Smooth muscle cell (in vitro differentiated cells): ENCODE results near the gene CCNI. TPM values are rescaled to one million over a fixed set of nuclear protein-coding genes. Genes with fewer than 3 reads are reported as not detected.

Experiments used
- DNase-seq: peaks from one replicate; lab custom pipeline; 2025; ENCODE audit not compliant: unreplicated experiment; lab: John Stamatoyannopoulos, UW
- H2AFZ ChIP-seq: fragments of 200-600 bp; sonication (generic); 2 replicates; pipeline ENCODE4 v1.6.0; 2016; ENCODE audit warnings: antibody characterized with exemption, low read depth, mild to moderate bottlenecking
- H3F3A ChIP-seq: fragments of 200-600 bp; sonication (generic); 2 replicates; pipeline ENCODE4 v1.6.0; 2017; ENCODE audit warnings: antibody characterized with exemption, low read depth
- H3K27ac ChIP-seq: fragments of 200-600 bp; sonication (generic); 2 replicates; pipeline ENCODE4 v1.5.1; 2016; ENCODE audit warnings: low read depth, mild to moderate bottlenecking
- H3K27me3 ChIP-seq: fragments of 200-600 bp; sonication (generic); 2 replicates; pipeline ENCODE4 v1.6.1; 2016; ENCODE audit warnings: low read depth, mild to moderate bottlenecking
- H3K36me3 ChIP-seq: fragments of 200-600 bp; sonication (generic); 2 replicates; pipeline ENCODE4 v1.5.1; 2016; ENCODE audit warnings: low read depth
- H3K4me1 ChIP-seq: fragments of 200-600 bp; sonication (generic); 2 replicates; pipeline ENCODE4 v1.5.1; 2016; ENCODE audit warnings: low read depth
- H3K4me2 ChIP-seq: fragments of 200-600 bp; sonication (generic); 2 replicates; pipeline ENCODE4 v1.6.0; 2016; ENCODE audit warnings: mild to moderate bottlenecking
- H3K4me3 ChIP-seq: fragments of 200-600 bp; sonication (generic); 2 replicates; pipeline ENCODE4 v1.5.1; 2016; ENCODE audit warnings: mild to moderate bottlenecking
- H3K79me2 ChIP-seq: fragments of 200-600 bp; sonication (generic); 2 replicates; pipeline ENCODE4 v1.6.0; 2016; ENCODE audit warnings: low read depth, mild to moderate bottlenecking
- H3K9ac ChIP-seq: fragments of 200-600 bp; sonication (generic); 2 replicates; pipeline ENCODE4 v1.6.0; 2016; ENCODE audit warnings: low read depth
- H3K9me3 ChIP-seq: fragments of 200-600 bp; sonication (generic); replicated peaks from 2 replicates; pipeline ENCODE4 v1.5.1; 2016; ENCODE audit warnings: low read depth
- H4K20me1 ChIP-seq: fragments of 200-600 bp; sonication (generic); 2 replicates; pipeline ENCODE4 v1.6.0; 2016; ENCODE audit warnings: low read depth
- CTCF ChIP-seq: fragments of 200-600 bp; sonication (generic); IDR thresholded peaks from 2 replicates; pipeline ENCODE4 v1.5.1; 2017; ENCODE audit warnings: borderline replicate concordance, mild to moderate bottlenecking, antibody characterized with exemption; ENCODE audit not compliant: insufficient read depth, poor library complexity, severe bottlenecking
- WGBS: methylation state at CpG from one replicate; pipeline ENCODE4 v1.1.7; 2016; ENCODE audit warnings: low lambda C conversion rate; 5-methylcytosine and 5-hydroxymethylcytosine counted together
- polyA plus RNA-seq: library from polyadenylated mRNA; unstranded; fragments of >200 nt; fragmentation: Nextera tagmentation; extraction: Ambion mirVana; gene quantifications from 2 replicates; pipeline ENCODE4 v1.2.1, GENCODE V29; 2016
- total RNA-seq: library from RNA; depleted of rRNA; stranded (reverse); fragments of >200 nt; gene quantifications from 2 replicates; pipeline ENCODE4 v1.2.3, GENCODE V29; 2014

The CCNI gene, protein sequence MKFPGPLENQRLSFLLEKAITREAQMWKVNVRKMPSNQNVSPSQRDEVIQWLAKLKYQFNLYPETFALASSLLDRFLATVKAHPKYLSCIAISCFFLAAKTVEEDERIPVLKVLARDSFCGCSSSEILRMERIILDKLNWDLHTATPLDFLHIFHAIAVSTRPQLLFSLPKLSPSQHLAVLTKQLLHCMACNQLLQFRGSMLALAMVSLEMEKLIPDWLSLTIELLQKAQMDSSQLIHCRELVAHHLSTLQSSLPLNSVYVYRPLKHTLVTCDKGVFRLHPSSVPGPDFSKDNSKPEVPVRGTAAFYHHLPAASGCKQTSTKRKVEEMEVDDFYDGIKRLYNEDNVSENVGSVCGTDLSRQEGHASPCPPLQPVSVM
- 222 and 245 TPM in 2 replicates for total RNA-seq
- 205 and 230 TPM in 2 replicates for polyA plus RNA-seq

GRCh38 chr4:77075869-77076799, at the start of gene CCNI:
CCNI (minus strand) TSS chr4:77075989; CDS start chr4:77066362, 9,627 bp downstream.
- H3K9me3 ChIP-seq: no peaks in the 10 kb centered on the region
- TF ChIP-seq CTCF: no peak
- peaks cover 5% of the 10 kb centered on the region for H3F3A ChIP-seq
- H3K4me3 ChIP-seq: peak within 1 kb of the TSS; percentile 99
- H3K27ac ChIP-seq: peak within 1 kb of the TSS; percentile 100
- DNase-seq: peak; percentile 99
- H2AFZ ChIP-seq: peak within 1 kb of the TSS; percentile 95
- no peaks in the 10 kb centered on the region for H3K36me3 ChIP-seq
- H3K27me3 ChIP-seq: no peaks in the 10 kb centered on the region
- peaks cover 40% of the 10 kb centered on the region for H4K20me1 ChIP-seq
- 1% methylated on average over 44 of the region's 54 CpGs for WGBS
- peaks cover 35% of the 10 kb centered on the region for H3K4me1 ChIP-seq
- peak within 1 kb of the TSS; percentile 100 for H3K9ac ChIP-seq
- H3K79me2 ChIP-seq: peaks cover 67% of the 10 kb centered on the region
- H3K4me2 ChIP-seq: peak within 1 kb of the TSS; percentile 93

GRCh38 chr4:77124576-77124975, 48.8 kb upstream of the CCNI start:
- TF ChIP-seq CTCF: no peak
- Histone ChIP-seq H2AFZ (no peak overlapping the region), H3K4me2 (no peak overlapping the region), H3K27ac (no peak overlapping the region), H3K9me3 (no peaks in the 10 kb centered on the region), H3K9ac (no peak overlapping the region), H4K20me1 (no peaks in the 10 kb centered on the region), H3F3A (no peaks in the 10 kb centered on the region), H3K27me3 (no peaks in the 10 kb centered on the region), H3K4me1 (no peaks in the 10 kb centered on the region), H3K4me3 (no peak overlapping the region), H3K79me2 (no peaks in the 10 kb centered on the region), H3K36me3 (no peaks in the 10 kb centered on the region)
- WGBS: 59% methylated on average over 3 of the region's 3 CpGs
- no peak for DNase-seq

GRCh38 chr4:77123411-77123810, 47.6 kb upstream of the CCNI start:
- Histone ChIP-seq H3K36me3 (no peaks in the 10 kb centered on the region), H2AFZ (no peak overlapping the region), H3K9me3 (no peaks in the 10 kb centered on the region), H3F3A (no peaks in the 10 kb centered on the region), H3K27ac (no peak overlapping the region), H3K4me2 (no peak overlapping the region), H4K20me1 (no peaks in the 10 kb centered on the region), H3K9ac (no peak overlapping the region), H3K4me1 (no peaks in the 10 kb centered on the region), H3K79me2 (no peaks in the 10 kb centered on the region), H3K4me3 (no peak overlapping the region), H3K27me3 (no peaks in the 10 kb centered on the region)
- no peak for DNase-seq
- TF ChIP-seq CTCF: no peak
- WGBS: 71% methylated on average over 1 of the region's 1 CpG
